Epidermal melanocyte (primary cell): ENCODE data around the gene GRK2.

Experiments used
- DNase-seq: peaks from one replicate; pipeline ENCODE4 v3.0.0; 2011; ENCODE audit warnings: low spot score; ENCODE audit not compliant: insufficient read length

GRK2 gene

DNA sequence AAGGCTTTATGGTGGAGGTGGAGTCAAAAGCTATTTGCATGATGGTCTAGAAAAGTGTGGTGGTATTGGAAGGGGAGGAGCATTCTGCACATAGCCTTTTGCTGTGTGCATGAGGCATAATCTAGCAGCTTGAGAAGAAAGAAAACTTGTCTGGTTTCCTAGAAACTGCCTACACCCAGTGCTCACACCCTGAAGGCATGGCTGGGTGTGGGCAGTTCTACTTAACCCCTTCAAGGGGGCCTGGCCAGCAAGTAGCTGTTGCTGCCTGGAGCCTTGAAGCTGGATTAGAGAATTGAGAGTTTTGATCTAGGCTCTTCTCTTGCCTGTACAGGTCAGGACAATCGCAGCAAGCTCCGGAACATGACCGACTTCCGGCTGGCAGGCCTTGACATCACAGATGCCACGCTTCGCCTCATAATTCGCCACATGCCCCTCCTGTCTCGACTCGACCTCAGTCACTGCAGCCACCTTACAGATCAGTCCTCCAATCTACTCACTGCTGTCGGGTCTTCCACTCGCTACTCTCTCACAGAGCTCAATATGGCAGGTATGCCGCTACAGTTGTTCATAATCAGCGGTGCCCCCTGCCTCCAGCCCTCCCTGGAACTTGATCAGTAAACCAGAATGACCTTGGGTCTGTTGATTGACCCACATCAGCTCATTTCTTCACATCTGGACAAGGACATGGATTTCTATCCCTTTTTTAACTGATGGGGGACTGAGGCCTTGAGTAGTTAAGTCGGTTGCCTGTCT, 12.2 kb upstream of the GRK2 start:
- peak; percentile 92 for DNase-seq

DNA sequence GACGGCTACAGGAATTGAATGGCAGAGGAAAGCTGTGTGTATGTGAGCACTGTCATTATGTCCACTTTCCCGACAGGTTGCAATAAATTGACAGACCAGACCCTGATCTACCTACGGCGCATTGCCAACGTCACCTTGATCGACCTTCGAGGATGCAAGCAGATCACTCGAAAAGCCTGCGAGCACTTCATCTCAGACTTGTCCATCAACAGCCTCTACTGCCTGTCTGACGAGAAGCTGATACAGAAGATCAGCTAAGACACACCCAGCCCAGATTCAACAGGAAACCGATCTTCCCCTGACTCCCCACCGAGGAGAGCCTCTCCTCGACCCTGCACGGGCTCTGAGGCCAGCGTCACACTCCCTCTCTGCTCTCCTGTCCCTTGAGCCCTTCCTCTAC, 11.5 kb upstream of the GRK2 start:
- no peak for DNase-seq

DNA sequence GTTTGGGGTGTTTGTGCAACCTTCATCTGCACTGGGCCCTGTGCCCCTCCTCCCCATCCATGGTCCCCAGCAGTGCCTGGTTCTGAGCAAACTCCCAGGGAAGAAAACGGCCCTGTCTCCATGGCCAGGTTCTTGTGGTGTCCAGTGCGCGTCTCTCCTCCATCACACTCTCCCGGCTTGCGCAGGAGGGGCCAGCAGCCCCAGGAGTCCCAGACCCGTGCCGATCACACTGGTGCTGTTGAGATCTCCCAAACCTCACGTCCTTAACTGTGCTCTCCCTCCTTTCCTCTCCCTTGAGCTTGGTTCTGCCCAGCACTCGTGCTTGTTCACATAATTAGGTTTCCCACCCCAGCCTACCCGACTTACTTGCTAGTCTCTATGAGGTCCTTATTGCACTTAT, 10.9 kb upstream of the GRK2 start:
- no peak for DNase-seq

DNA sequence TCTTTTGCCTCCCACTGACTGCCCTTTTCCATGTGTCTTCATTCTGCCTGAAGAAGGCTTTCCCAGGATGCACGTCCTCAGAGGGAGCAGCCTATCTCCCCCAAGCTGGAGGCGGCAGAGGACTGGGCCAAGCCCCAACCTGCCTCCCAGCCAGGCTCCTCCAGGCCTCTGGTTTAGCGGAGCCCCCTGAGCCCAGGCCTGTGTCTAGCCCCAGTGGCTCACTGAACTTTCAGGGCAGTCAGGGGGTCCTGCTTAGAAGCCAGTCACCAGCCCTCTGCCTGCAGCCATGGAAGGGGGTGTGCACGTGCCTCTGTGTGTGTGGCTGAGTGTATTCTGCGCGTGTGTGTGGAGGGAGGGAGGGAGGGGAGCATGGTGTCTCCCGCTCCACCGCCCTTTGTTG, 10.4 kb upstream of the GRK2 start:
- DNase-seq = no peak

GRCh38 chr11:67256477-67257135, 9.7 kb upstream of the GRK2 start:
- DNase-seq = no peak

DNA sequence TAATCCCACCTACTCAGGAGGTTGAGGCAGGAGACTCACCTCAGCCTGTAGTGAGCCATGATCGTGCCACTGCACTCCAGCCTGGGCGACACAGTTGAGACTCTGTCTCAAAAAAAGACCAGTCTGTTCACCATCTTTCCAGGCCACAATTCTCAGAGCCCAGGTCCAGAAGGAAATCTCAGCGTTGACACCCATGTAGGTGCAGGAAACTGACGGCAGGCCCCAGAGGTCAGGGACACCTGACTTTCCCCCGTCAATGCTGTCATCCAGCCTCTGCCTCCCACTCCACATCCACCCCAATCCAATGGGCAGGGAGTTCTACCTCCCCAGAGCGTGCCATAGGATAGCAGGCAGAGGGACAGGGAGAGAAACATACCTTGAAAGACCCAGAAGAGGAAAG, 5.9 kb upstream of the GRK2 start:
- DNase-seq = no peak

- peak; percentile 76 for DNase-seq
Observed at GRCh38 chr11:67260885-67261639, 5.2 kb upstream of the GRK2 start.

GRCh38 chr11:67261640-67261945, 4.7 kb upstream of the GRK2 start:
- no peak for DNase-seq

DNA sequence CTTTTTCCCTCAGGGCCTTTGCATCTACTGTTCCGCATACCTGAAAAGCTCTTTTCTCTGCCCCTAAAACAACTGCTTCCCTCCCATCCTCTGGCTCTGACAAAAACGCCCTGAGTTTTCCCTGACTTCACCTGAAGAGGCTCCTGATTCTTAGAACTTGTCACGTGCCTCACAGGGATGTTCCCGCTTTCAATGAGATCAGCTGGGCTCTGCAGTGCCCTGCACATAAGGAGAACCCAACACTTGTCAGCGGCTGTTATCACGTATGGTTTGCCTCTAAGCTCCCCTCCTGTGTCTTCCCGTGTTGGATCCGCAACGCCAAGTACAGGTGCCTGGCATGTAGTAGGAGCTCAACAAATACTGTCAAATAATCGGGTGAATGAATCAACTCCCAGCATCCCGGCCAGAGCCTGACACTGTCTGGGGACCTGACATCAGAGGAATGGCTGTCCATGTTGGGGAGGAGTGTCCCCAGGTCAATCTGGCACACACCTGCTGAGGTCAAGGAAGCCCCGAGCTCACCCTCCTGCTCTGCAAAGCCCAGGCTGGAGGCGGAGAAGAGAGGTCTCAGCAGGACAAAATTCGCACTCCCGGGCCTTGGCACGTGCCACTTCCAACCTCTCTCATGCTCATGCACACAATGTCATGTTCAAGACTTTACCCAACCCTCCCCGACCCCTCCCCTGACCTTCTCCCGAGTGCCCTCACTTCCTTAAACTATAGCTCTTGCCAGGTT, 4.2 kb upstream of the GRK2 start:
- no peak for DNase-seq

GRCh38 chr11:67262731-67263675, 3.3 kb upstream of the GRK2 start:
- DNase-seq = peak; percentile 99

- DNase-seq = no peak
Observed at GRCh38 chr11:67264260-67264659, 2.0 kb upstream of the GRK2 start.

- no peak for DNase-seq
Observed at GRCh38 chr11:67264877-67265632, 1.2 kb upstream of the GRK2 start.

DNA sequence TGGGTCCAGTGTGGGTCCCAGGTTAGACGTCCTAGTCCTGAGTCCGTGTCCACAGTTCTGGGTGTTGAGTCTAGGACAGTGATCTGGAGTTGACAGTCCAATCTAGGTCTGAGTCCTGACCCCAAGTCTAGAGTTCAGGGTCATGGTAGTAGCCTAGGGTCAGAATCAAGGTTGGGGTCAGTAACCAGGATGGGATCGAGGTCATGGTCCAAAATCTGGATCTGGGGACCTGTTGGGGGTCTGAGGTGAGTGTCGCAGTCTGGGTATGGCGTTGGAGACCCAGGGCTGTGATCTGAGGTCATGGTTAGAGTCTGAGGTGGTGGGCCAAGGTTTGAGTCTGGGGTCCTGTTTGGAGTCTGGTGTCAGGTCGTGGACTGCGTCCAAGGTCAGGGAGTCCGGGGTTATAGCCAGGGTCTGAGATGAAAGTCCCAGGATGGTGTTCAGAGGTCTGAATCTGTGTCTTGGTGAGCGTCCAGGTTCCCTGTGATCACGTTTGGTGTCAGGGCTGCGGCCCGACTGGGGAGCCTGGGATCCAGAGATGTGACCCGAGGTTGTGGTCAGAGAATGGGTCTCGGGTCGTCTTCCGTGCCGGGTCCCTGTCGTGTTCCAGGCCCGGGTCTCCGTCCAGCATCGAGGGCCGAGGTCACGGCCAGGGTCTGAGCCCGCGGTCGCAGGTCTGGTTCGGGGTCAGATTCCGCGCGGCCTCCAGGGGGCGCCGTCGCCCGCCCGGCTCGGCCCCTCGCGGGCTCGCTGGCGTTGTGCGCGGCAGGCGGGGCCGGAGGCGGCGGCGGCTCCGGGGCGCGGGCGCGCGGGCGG, 432 bp upstream of the GRK2 start:
- peak; percentile 86 for DNase-seq

- no peak for DNase-seq
Observed at GRCh38 chr11:67267188-67268080, 1.2 kb downstream of the GRK2 start.

- no peak for DNase-seq
Observed at GRCh38 chr11:67268081-67268961, 2.0 kb downstream of the GRK2 start.

DNA sequence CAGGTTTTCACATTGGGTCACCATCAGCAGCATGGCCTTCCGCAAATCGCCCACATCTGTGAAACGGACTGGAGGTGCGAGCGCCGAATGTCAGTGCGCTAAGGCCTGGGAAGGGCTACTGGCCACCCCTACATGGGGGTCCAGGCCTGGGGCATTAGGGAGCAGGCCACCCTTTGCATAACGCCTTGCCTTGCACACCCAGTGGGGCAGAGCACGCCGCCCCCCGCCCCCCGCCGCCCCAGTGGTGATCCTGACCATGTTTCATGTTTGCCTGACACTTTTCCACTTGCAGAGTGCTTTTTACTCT, 2.6 kb downstream of the GRK2 start:
- no peak for DNase-seq
